D721Med (cell line): Measurements from ENCODE around the gene WWC1.

Source experiments
- DNase-seq: peaks from one replicate; pipeline ENCODE4 v3.0.0; 2011; ENCODE audit warnings: low spot score; ENCODE audit not compliant: insufficient read length
- FAIRE-seq: peaks from 2 replicates; lab custom pipeline; 2011; peaks lifted over from hg19 to GRCh38; lab: Jason Lieb, UNC
- TF ChIP-seq, protein P1 (sequence below): IDR thresholded peaks from 2 replicates; pipeline ENCODE4 v1.5.1; 2012; ENCODE audit warnings: mild to moderate bottlenecking, control low read depth; ENCODE audit not compliant: insufficient read depth; ENCODE audit errors: missing control alignments

The WWC1 gene

DNA sequence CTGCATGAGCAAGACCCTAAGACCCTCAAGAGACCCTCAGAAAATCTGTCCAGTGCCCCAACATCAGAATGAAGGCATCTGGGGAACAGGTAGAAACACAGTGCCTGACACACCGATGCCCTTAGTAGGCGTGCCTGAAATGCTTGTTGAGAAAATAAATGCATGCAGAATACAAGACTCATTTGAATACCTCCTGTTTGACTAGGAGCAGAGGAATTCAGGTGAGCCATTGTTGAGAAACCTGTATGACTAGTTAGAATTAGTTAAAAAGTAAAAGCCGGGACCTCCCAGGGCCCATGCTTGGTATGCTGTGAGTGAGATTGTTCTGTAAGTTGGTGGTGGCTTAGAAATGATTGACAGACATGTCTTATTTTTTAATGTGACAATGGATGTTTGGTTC, 55.0 kb downstream of the WWC1 start:
- no peak for FAIRE-seq
- DNase-seq, result no peak
- TF ChIP-seq, protein P1, sequence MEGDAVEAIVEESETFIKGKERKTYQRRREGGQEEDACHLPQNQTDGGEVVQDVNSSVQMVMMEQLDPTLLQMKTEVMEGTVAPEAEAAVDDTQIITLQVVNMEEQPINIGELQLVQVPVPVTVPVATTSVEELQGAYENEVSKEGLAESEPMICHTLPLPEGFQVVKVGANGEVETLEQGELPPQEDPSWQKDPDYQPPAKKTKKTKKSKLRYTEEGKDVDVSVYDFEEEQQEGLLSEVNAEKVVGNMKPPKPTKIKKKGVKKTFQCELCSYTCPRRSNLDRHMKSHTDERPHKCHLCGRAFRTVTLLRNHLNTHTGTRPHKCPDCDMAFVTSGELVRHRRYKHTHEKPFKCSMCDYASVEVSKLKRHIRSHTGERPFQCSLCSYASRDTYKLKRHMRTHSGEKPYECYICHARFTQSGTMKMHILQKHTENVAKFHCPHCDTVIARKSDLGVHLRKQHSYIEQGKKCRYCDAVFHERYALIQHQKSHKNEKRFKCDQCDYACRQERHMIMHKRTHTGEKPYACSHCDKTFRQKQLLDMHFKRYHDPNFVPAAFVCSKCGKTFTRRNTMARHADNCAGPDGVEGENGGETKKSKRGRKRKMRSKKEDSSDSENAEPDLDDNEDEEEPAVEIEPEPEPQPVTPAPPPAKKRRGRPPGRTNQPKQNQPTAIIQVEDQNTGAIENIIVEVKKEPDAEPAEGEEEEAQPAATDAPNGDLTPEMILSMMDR, result no peak

DNA sequence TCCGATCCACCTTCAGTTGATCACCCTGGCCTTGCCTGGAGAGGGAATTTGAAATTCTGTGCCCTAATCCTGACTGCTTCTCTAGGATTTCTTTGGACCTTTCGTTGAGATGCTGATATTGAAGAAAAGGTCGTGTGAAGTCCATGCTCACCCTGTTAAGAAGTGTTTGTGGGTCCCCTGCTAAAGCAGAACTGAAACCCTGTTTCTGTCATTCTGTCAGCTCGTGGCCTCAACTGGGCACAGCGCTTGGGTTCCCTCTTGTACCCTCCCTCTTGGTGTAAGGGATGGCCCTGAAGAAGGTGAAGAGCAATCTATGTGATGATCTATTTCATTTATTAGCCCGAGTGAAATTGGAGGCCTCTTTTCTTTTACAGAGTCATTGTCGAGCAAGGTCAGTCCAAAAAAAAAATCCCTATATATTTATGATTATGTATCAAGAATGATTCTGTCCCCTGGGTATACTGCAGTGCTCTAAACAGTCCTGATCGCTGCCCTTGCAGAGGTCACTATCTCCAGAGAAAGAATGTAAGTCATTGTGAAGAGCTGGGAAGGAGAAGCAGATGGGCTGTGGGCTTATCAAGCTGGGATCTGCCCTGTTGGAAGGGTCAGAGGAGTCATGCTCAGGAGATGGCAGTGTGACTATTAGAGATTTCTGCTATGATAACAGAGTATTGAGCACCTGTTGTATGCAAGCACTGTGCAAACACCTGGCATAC, 56.1 kb downstream of the WWC1 start:
- TF ChIP-seq, protein P1, result no peak
- FAIRE-seq, result no peak

DNA sequence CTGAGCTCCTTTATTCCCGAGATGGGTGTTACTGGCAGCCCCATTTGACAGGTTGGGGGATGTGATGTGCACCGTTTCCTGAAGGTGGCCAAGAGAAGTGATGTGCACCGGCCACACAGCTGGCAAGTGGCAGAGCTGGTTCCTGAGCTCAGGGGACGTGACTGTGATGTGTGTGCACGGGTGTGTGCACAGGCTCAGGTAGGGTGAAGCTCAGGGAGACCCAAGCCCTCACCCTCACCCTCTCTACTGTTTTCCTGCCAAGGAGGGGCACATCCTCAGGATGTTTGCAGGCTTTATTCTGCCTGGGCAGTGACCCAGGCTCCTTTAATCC, 56.6 kb downstream of the WWC1 start:
- FAIRE-seq, result no peak
- TF ChIP-seq, protein P1, result no peak
- DNase-seq, result no peak

More for the DNA sequence above, 56.1 kb downstream of the WWC1 start:
- DNase-seq, result no peak

DNA sequence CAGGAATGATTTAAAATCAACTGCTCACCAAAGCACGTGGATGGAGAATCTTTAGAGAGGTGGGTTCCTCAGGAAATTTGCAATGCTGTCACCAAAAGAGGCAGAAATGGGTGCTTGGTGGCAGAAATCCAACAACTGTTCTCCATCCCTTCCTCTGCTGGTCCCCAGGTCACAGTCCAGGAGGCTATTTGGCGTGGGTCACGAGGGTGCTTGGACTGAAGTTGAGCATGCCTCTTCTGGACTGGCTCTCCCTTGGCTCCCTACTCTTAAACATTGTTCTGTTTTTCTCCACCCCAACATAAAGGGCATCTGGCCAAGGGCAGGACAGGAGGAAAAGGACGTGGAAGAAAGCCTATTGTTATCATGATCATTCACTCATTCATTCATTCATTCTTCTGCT, 58.9 kb downstream of the WWC1 start:
- FAIRE-seq (no peak), DNase-seq (no peak)
- TF ChIP-seq, protein P1, result no peak

DNA sequence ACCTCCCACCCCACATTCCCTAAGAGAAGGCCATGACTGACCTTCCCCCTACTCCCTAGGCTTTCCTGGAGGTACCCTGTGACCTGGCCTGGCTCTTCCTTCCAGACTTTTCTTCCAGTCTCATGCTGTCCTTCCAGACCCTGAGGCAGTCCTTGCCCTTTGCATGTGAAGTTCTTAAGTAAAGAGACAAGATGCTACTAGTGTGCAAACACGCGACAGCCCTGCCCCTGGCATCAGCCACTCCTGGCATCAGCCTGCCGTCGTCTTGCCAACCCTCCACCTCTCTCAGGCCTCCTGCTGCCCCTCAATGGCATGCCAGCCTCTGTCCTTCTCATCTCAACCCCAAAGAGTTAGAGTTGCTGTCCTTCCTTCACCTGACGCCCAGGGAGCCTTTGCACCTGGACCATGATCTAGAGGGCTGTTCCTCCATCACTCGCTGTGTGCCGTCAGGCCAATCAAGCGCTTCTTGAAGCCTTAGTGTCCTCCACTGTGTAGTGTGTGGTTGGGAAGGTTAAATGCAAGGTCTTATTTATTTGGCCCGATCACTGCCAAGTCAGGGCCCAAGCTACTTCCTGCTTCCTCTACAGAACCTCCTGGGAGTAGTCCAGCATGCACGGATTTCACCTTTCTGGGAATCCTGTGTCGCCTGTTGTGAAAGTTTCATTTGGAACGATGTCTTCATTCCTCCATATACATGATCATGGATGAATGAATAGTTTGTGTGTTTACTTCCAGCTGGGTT, 61.9 kb downstream of the WWC1 start:
- DNase-seq (no peak), FAIRE-seq (no peak)
- TF ChIP-seq, protein P1, result no peak

DNA sequence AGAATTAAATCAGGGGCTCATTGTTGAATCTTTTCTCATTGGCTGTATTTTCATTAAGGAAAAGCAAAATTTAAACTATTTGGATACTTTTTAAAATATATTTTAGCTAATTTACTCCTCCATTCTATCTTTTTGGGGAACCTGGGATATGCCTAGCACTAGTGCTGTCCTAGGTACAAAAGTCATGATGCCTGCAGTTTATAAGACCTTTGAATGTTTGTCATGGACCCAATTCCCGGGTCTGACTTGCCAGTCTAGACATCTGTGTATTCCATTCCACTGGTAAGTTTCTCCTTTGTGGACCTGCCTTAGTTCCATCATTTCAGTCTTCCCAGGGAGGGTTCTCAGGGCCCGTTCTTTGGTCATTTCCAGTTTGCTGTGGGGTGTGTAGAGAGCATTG, 63.0 kb downstream of the WWC1 start:
- TF ChIP-seq, protein P1, result no peak
- FAIRE-seq, result no peak
- DNase-seq, result no peak

DNA sequence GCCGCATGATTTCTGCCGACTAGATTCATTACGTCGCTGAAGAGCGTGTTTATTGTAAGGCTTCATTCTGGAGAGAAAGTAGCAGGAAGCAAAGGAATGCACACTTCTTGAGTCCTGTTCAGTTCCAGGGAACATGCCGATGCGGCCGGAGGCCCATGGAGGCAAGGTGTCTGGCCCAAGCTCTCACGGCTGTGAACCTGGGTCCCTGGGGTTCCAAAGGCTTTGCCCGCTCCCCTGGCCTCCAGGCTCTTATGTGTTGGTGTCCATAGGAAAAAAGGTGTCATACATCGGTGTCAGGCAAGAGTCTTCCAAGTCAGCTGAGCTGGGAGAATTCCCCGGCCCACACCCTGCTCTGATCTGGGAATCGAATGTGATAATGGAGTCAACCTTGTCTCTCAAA, 64.7 kb downstream of the WWC1 start:
- FAIRE-seq (no peak), DNase-seq (no peak)
- TF ChIP-seq, protein P1, result no peak
